Activated CD4-positive, alpha-beta memory T cell treated with anti-CD3 and anti-CD28 coated beads for 36 hours (primary cell): ENCODE data around the gene MEGF11. TPM values are rescaled to one million over a fixed set of nuclear protein-coding genes. Genes with fewer than 3 reads are reported as not detected.

ENCODE experiments used
- CTCF ChIA-PET: fragments of 350-600 bp; sonication (Branson Sonifier 250); formaldehyde crosslinking; loops from one replicate; lab custom pipeline; 2021; ENCODE audit warnings: antibody characterized with exemption, inconsistent platforms; lab: Charles Lee
- POLR2A ChIA-PET: fragments of 350-600 bp; sonication (Branson Sonifier 250); formaldehyde crosslinking; loops from one replicate; lab custom pipeline; 2021; ENCODE audit warnings: antibody characterized with exemption; lab: Charles Lee
- DNase-seq: peaks from one replicate; pipeline ENCODE4 v3.0.0-alpha.2; 2020
- H3K27ac Mint-ChIP-seq: one replicate; pipeline ENCODE4 v1.8.0; 2021; ENCODE audit warnings: mixed read lengths
- H3K27me3 Mint-ChIP-seq: one replicate; pipeline ENCODE4 v1.8.0; 2021; ENCODE audit warnings: mixed read lengths
- H3K36me3 Mint-ChIP-seq: one replicate; pipeline ENCODE4 v1.8.0; 2021; ENCODE audit warnings: mixed read lengths
- H3K4me1 Mint-ChIP-seq: one replicate; pipeline ENCODE4 v1.8.0; 2021; ENCODE audit warnings: low read depth, mixed read lengths
- H3K4me3 Mint-ChIP-seq: one replicate; pipeline ENCODE4 v1.8.0; 2021; ENCODE audit warnings: mild to moderate bottlenecking, mixed read lengths
- H3K9me3 Mint-ChIP-seq: one replicate; pipeline ENCODE4 v1.8.0; 2021; ENCODE audit warnings: mixed read lengths
- intact Hi-C: fragments of 100-400 bp; cut with micrococcal nuclease; formaldehyde crosslinking; loops from one replicate; pipeline ENCODE4 v1.15.1; 2023
- total RNA-seq, 2 experiments: library from RNA; stranded (reverse); gene quantifications; one replicate each; pipeline ENCODE4 v1.2.3, GENCODE V29; 2021

Gene MEGF11
- total RNA-seq: not detected

DNA sequence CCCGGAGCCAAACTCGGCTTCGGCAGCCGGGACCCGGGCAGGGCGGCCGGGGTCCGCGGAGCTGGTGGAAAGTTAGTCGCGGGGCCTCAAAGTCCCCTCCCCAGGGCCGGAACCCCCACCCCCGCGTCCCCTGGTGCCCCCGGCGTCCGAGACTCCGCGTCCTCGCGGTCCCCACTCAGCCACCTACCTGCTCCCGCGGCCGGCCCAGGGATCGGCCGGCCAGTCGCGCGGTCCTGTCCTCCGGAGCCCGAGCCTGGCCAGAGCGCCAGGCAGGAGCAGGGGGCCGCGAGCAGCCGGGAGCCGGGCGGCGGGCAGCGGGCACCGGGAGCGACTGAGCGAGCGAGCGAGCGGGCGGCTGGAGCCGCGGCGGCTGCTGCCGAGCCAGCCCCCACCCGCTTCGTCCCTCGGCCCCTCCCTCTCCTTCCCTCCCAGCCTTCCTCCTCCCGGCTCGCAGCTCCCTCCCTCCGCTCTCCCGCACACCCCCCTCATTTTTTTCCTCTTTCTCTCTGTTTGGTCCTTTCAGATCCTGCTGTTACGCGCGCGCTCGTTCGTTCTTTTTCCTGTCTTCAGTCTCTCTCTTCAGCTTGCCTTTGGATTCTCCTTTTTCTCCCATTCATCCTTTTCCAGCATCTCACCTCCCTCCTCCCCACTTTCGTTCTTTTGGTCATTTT, at the start of gene MEGF11:
TSS of gene MEGF11 (minus strand) at position 333 of the 671 bp plus-strand sequence. CDS start 125,347 bp downstream, outside the sequence.
- H3K27me3 Mint-ChIP-seq: peaks cover 56% of the 10 kb centered on the region
- H3K9me3 Mint-ChIP-seq: no peaks in the 10 kb centered on the region
- peaks cover 9% of the 10 kb centered on the region for H3K4me1 Mint-ChIP-seq
- DNase-seq: no peak
- H3K36me3 Mint-ChIP-seq: no peaks in the 10 kb centered on the region
- intact Hi-C loops: loop anchor here (5.0 kb wide), 2 partner anchors 34 to 244 kb away; partner anchors contain the start of gene SNAPC5
- ChIA-PET CTCF (interaction anchor here (0.8 kb wide), 1 partner anchor 35 kb away, joined by 3 read pairs; no protein-coding TSS in a partner anchor), POLR2A (interaction anchor here (0.9 kb wide), 1 partner anchor 254 kb away, joined by 3 read pairs; no protein-coding TSS in a partner anchor)
- peak within 1 kb of the TSS; percentile 67 for H3K4me3 Mint-ChIP-seq
- no peak within 1 kb of the TSS for H3K27ac Mint-ChIP-seq

DNA sequence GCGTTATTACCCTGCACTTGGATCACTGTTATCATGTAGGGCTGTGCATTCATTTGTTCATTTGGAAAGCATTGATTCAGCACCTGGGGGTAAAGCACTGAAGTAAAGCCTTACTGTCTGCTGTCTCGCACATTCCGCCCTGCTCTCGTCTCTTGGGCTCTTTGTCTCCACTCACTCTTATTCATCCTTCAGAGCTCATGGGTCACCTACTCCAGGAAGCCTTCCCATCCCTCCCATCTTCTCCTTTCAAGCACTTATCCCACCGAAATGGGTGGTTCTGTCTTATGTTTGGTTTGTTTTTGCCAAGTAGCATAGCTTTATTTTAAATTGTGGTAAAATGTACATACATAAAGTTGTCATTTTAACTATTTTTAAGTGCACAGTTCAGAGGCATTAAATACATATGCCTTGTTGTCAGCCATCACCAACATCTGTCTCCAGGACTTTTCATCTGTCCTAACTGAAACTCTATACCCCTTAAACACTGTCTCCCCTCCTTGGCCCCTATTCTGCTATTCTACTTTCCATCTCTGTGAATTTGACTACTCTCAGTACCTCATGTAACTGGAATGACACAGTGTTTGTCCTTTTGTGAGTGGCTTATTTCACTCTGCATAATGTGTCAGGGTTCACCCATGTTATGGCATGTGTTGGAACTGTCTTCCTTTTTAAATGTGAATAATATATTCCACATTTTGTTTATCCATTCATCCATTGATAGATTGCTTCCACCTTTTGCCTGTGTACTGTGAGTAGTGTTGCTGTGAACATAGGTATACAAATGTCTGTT, 49.1 kb upstream of the MEGF11 start:
- ChIA-PET CTCF (interaction anchor here (1.6 kb wide), 1 partner anchor 15 kb away, joined by 5 read pairs; no protein-coding TSS in a partner anchor), POLR2A (no interaction called here)
- Mint-ChIP-seq H3K36me3 (peaks cover 7% of the 10 kb centered on the region), H3K4me3 (no peak overlapping the region), H3K27me3 (no peaks in the 10 kb centered on the region), H3K4me1 (peaks cover under 1% of the 10 kb centered on the region), H3K9me3 (no peaks in the 10 kb centered on the region), H3K27ac (no peak overlapping the region)
- DNase-seq: no peak
- intact Hi-C loops: no loop called here

DNA sequence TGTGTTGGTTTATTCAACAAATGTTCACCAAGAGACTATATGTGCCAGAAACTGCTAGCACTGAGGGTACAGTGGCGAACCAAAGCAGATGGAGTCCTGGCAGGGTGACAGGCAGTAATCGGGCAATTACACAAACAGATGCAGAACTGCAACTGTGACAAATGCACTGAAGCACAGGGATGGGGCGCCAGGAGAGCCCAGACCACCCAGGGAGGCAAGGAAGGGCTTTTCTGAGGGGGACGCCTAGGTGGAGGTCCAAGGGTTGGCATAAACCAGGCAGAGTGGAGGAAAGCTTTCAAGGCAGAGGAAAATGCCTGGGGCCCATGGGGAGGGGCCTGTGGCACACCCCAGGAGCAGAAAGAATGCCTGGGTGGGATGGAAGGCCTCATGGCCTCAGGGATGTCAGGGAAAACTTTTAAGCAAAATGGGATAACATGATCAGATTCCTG, 45.3 kb upstream of the MEGF11 start:
- Mint-ChIP-seq H3K9me3 (no peaks in the 10 kb centered on the region), H3K4me3 (no peak overlapping the region), H3K36me3 (peaks cover 13% of the 10 kb centered on the region), H3K27me3 (no peaks in the 10 kb centered on the region), H3K4me1 (peaks cover 20% of the 10 kb centered on the region), H3K27ac (no peak overlapping the region)
- CTCF ChIA-PET: interaction anchor here (1.2 kb wide), 1 partner anchor 11 kb away, joined by 4 read pairs; no protein-coding TSS in a partner anchor
- POLR2A ChIA-PET: no interaction called here
- DNase-seq: no peak
- intact Hi-C loops: loop anchor here (10.0 kb wide), 1 partner anchor 684 kb away; the partner anchor contains the start of gene INTS14

DNA sequence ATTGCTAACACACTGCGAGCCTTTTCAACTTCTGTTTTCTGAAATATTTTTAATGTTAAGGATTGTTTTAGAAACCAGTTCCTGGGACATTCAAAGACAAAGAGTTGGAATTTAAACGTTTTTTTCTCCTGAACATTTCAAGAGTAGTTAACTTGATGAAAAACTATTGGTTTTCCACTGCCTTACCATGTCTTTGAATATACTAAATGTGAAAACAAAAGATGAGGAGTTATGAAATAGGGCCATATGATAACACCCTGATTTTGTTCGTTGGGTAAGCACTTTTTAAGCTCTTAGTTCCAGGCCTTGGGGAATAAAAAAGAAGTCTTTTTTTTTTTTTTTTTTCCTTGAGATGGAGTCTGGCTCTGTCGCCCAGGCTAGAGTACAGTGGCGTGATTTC, 42.6 kb upstream of the MEGF11 start:
- peaks cover 13% of the 10 kb centered on the region for H3K36me3 Mint-ChIP-seq
- no peaks in the 10 kb centered on the region for H3K27me3 Mint-ChIP-seq
- no peaks in the 10 kb centered on the region for H3K9me3 Mint-ChIP-seq
- no peak overlapping the region for H3K27ac Mint-ChIP-seq
- POLR2A ChIA-PET: interaction anchor here (0.6 kb wide), 1 partner anchor 42 kb away, joined by 3 read pairs; no protein-coding TSS in a partner anchor
- intact Hi-C loops: loop anchor here (10.0 kb wide), 1 partner anchor 681 kb away; the partner anchor contains the start of gene INTS14
- CTCF ChIA-PET: interaction anchor here (0.6 kb wide), 1 partner anchor 8 kb away, joined by 3 read pairs; no protein-coding TSS in a partner anchor
- no peak for DNase-seq
- H3K4me3 Mint-ChIP-seq: no peak overlapping the region
- H3K4me1 Mint-ChIP-seq: peaks cover 32% of the 10 kb centered on the region

DNA sequence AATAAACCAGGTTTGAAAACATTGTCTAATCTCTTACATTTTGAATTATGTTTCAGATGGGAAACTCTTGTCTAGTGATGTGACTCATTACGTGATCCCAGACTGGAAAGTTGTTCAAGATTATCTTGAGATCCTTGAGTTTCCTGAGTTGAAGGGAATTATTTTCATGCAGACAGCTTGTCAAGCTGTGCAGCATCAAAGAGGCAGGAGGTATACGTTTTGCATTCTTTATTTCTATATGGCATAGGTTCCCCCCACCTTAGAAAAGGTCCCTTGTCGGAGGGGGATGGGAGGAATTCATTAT, 41.3 kb upstream of the MEGF11 start:
- Mint-ChIP-seq H3K36me3 (peaks cover 11% of the 10 kb centered on the region), H3K4me3 (peak overlapping the region; percentile 84), H3K27me3 (no peaks in the 10 kb centered on the region), H3K4me1 (peaks cover 39% of the 10 kb centered on the region), H3K27ac (peak overlapping the region; percentile 89), H3K9me3 (no peaks in the 10 kb centered on the region)
- POLR2A ChIA-PET: interaction anchor here (0.5 to 1.7 kb wide), 8 partner anchors 62 to 1468 kb away, joined by 3 to 6 read pairs (median 4); partner anchors contain the start of genes HACD3, RNU5B-1, RPL4 and SNAPC5
- intact Hi-C loops: loop anchor here (5.0 to 10.0 kb wide), 3 partner anchors 62 to 680 kb away; partner anchors contain the start of genes INTS14, RAB11A and TIPIN
- CTCF ChIA-PET: interaction anchor here (0.7 to 1.6 kb wide), 4 partner anchors 43 to 684 kb away, joined by 3 to 4 read pairs (median 3); partner anchors contain the start of genes INTS14, RAB11A and SNAPC5
- no peak for DNase-seq

DNA sequence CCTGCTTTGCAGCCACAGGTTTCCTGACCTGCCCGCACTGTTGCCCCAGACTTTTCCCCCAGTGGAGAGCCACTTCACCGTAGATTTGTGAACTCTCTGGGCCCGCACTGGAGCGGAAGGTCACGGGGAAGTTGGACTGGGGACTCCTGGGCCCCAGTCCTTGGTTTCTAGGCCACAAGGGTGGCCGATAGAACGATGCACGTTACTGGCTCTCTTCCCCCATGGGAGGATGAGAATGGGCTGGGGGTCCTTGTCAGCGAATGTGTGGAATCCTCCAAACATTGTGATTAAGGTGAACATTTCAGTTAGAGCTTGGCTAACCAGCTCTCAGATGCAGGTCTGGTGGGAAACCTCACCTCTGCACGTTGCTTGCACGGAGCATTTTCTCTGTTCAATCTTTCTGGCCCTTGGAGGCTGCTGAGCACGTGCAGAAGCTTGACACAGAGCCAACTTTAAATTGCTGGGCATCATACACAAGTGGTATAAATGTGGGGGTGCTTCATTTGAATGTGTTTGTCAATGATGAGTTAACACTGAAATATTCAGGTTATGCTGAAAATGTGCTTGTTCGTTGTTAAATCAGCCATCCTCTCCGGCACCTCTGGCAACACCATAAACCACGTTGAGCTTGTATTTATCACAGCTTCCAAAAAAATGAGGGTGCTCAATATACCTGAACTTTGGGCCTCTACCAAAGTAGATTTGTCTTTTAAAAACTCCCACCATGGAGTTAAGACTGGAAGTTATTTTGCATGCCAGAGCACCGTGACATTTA, 40.8 kb upstream of the MEGF11 start:
- intact Hi-C loops: loop anchor here (5.0 to 10.0 kb wide), 3 partner anchors 63 to 680 kb away; partner anchors contain the start of genes INTS14, RAB11A and TIPIN
- H3K27me3 Mint-ChIP-seq: no peaks in the 10 kb centered on the region
- peak overlapping the region; percentile 84 for H3K4me3 Mint-ChIP-seq
- peaks cover 39% of the 10 kb centered on the region for H3K4me1 Mint-ChIP-seq
- POLR2A ChIA-PET: interaction anchor here (0.5 to 1.7 kb wide), 8 partner anchors 62 to 1469 kb away, joined by 3 to 6 read pairs (median 4); partner anchors contain the start of genes HACD3, RNU5B-1, RPL4 and SNAPC5
- H3K9me3 Mint-ChIP-seq: no peaks in the 10 kb centered on the region
- DNase-seq: peak; percentile 35
- CTCF ChIA-PET: interaction anchor here (0.6 to 1.6 kb wide), 5 partner anchors 43 to 684 kb away, joined by 3 to 4 read pairs (median 3); partner anchors contain the start of genes INTS14, RAB11A and SNAPC5
- H3K36me3 Mint-ChIP-seq: peaks cover 10% of the 10 kb centered on the region
- H3K27ac Mint-ChIP-seq: peak overlapping the region; percentile 89

DNA sequence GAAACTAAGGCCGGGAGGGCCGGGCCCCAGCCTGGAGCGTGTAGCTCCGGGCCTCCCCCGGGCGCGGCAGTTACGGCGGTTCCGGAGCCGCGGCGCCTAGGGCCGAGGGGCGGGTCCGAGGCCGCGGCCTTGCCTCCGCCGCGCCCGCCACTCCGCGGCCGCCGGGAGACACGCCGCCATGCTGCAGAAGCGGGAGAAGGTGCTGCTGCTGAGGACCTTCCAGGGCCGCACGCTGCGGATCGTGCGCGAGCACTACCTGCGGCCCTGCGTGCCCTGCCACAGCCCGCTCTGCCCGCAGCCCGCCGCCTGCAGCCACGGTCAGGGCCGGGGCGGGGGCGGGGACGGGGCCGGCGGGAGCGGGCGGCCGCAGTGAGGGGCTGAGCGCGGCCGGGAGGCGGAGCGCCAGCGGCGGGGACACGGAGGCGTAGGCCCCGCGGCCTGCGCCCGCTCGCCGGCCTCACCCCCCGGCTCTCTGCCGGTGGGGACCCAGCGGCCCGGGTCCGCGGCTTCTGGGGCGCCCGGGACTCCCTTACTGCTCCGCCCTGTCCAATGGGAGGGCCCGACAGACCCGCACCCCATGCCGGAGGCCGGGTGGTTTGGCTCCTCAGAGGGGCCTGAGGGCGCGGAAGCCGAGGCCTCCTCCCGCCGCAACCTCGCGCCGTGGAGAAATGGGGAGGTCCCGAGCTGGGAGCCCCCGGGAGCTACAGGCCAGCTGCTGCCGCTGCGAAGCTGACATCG, 40.0 kb upstream of the MEGF11 start, which contains the start of gene DIS3L:
TSS of gene DIS3L (plus strand) at position 150 of the 738 bp plus-strand sequence. CDS start at position 179, 29 bp downstream.
- intact Hi-C loops: loop anchor here (2.0 to 10.0 kb wide), 4 partner anchors 64 to 679 kb away; partner anchors contain the start of genes INTS14, RAB11A and TIPIN
- peaks cover 9% of the 10 kb centered on the region for H3K36me3 Mint-ChIP-seq
- peaks cover 39% of the 10 kb centered on the region for H3K4me1 Mint-ChIP-seq
- H3K9me3 Mint-ChIP-seq: no peaks in the 10 kb centered on the region
- H3K27me3 Mint-ChIP-seq: no peaks in the 10 kb centered on the region
- ChIA-PET CTCF (interaction anchor here (0.6 to 1.6 kb wide), 5 partner anchors 42 to 683 kb away, joined by 3 to 5 read pairs (median 3); partner anchors contain the start of genes INTS14 and RAB11A), POLR2A (interaction anchor here (0.8 to 1.7 kb wide), 10 partner anchors 63 to 989 kb away, joined by 3 to 7 read pairs (median 4); partner anchors contain the start of genes HACD3, MAP2K1, RAB11A and RNU5B-1)
- H3K27ac Mint-ChIP-seq: peak within 1 kb of the TSS; percentile 89
- peak; percentile 68 for DNase-seq
- H3K4me3 Mint-ChIP-seq: peak within 1 kb of the TSS; percentile 84

DNA sequence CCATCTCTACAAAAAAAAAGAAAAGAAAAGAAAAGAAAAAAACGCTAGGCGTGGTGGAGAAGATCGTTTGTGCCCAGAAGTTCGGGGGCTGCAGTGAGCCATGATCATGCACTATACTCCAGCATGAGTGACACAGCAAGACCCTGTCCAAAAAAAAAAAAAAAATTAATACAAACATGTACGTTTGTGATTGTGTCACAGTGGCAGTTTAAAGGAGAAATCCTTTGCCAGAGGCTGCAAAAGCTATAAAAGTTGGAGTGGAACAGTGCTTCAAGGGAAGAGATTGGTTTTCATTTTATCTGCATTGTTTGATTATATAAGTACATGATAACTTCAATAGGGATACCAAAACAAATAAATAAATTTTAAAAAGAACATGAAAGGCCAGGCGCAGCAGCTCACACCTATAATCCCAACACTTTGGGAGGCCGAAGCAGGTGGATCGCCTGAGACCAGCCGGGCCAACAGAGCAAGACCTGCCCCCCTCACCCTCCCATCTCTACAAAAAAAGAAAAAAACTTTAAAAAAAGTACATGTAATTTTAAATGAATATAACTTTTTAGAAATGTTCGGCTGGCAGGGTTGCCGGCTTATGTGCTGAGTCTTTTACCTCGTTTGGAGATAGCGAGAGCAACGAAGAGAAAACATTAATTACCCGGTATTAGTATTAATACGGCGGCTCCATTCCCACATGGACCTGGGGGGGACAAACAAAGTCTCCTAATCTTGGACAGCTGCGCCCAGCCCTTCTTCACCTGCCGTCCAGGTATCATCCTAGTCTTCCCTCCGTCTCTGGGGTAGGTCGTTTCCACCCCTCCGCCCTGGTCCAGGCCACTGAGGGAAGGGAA, 39.2 kb upstream of the MEGF11 start:
- DNase-seq: peak; percentile 13
- Mint-ChIP-seq H3K27ac (peak overlapping the region; percentile 85), H3K27me3 (no peaks in the 10 kb centered on the region), H3K4me1 (peaks cover 39% of the 10 kb centered on the region), H3K4me3 (peak overlapping the region; percentile 80), H3K36me3 (peaks cover 7% of the 10 kb centered on the region), H3K9me3 (no peaks in the 10 kb centered on the region)
- CTCF ChIA-PET: interaction anchor here (1.0 kb wide), 1 partner anchor 42 kb away, joined by 5 read pairs; no protein-coding TSS in a partner anchor
- POLR2A ChIA-PET: interaction anchor here (0.6 to 1.7 kb wide), 6 partner anchors 79 to 423 kb away, joined by 3 to 7 read pairs (median 4); partner anchors contain the start of genes MAP2K1, RAB11A, SNAPC5 and ZWILCH
- intact Hi-C loops: loop anchor here (2.0 to 10.0 kb wide), 4 partner anchors 65 to 678 kb away; partner anchors contain the start of genes INTS14, RAB11A and TIPIN
